ENCODE results near the gene PLCB1. TPM values are rescaled to one million over a fixed set of nuclear protein-coding genes. Genes with fewer than 3 reads are reported as not detected.
A peak's percentile ranks its signal among the peaks of the same experiment; 100 is the strongest.

Gene PLCB1
- total RNA-seq, 1 experiment from 2014 or later: 6.8 TPM

DNA sequence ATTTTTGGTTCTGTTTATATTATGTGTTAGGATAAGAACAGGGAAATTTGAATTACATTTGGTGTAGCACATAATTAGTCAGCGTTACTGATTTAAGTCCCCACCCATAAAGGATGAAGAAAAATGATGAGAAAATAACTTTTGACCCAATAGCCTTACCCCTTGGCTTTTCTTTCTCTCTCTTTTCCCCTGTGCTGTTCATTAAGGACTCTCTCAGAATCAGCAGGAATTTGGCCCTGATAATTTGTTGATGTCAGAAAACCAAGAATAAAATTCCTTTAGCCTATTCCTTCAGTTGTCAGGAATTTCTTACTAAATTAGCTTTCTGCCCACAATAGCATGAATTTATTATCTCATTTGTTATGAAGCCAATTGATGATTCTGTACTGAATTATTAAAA lies 18.5 kb downstream of the PLCB1 start:
- H3K4me3 ChIP-seq (ENCODE audit: low read depth, low read length, poor library complexity, severe bottlenecking): no peak overlapping the region
- H3K36me3 ChIP-seq (ENCODE audit: insufficient read depth, low read length, poor library complexity, severe bottlenecking): no peaks in the 10 kb centered on the region
- POLR2A ChIA-PET (ENCODE audit: low non-redundant PET): no interaction called here
- no peaks in the 10 kb centered on the region for H3K27me3 ChIP-seq (replicated peaks; ENCODE audit: insufficient read depth, low read depth, low read length, poor library complexity)
- TF ChIP-seq EZH2 (IDR thresholded peaks at IDR 0.05; ENCODE audit: borderline replicate concordance, low read depth, low read length, poor library complexity, severe bottlenecking): no peak
- TF ChIP-seq, protein P1, sequence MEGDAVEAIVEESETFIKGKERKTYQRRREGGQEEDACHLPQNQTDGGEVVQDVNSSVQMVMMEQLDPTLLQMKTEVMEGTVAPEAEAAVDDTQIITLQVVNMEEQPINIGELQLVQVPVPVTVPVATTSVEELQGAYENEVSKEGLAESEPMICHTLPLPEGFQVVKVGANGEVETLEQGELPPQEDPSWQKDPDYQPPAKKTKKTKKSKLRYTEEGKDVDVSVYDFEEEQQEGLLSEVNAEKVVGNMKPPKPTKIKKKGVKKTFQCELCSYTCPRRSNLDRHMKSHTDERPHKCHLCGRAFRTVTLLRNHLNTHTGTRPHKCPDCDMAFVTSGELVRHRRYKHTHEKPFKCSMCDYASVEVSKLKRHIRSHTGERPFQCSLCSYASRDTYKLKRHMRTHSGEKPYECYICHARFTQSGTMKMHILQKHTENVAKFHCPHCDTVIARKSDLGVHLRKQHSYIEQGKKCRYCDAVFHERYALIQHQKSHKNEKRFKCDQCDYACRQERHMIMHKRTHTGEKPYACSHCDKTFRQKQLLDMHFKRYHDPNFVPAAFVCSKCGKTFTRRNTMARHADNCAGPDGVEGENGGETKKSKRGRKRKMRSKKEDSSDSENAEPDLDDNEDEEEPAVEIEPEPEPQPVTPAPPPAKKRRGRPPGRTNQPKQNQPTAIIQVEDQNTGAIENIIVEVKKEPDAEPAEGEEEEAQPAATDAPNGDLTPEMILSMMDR (conservative IDR thresholded peaks at IDR 0.05; ENCODE audit: low read depth, low read length): no peak
- intact Hi-C loops (cut with micrococcal nuclease; ENCODE audit: unreplicated experiment): no loop called here
- no TSS peak for BruUV-seq (replicated peaks)
- no peak for DNase-seq (ENCODE audit: low spot score)
- H3K27ac ChIP-seq (ENCODE audit: low read depth, low read length, poor library complexity, severe bottlenecking): no peak overlapping the region
- H3K4me1 ChIP-seq (ENCODE audit: insufficient read depth, low read length, poor library complexity, severe bottlenecking): peaks cover 72% of the 10 kb centered on the region
- H3K9me3 ChIP-seq (ENCODE audit: low read depth, low read length, poor library complexity, severe bottlenecking): no peaks in the 10 kb centered on the region
- CTCF ChIA-PET: no interaction called here

DNA sequence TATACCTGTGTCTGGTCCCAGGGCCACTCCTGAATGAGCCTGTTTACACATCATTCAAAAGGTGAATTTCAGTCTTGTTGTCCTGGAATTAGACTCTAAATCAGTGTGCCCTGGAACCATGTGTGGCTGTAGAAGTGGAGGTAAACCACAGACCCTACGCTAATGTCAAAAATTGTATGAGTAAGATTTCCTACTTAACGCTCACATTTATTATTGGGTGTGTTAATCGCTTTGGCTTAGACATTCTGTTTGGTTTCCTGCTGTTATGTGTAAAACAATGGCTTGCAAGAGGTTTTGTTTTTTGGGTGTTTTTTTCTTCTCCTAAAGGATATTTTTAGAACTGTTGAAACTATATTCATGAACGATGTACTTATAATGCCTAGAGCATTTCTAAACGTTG lies 19.3 kb downstream of the PLCB1 start:
- no peak for TF ChIP-seq EZH2 (IDR thresholded peaks at IDR 0.05; ENCODE audit: borderline replicate concordance, low read depth, low read length, poor library complexity, severe bottlenecking)
- TF ChIP-seq, protein P1 (conservative IDR thresholded peaks at IDR 0.05; ENCODE audit: low read depth, low read length): no peak
- DNase-seq (ENCODE audit: low spot score): no peak
- CTCF ChIA-PET: no interaction called here
- H3K4me1 ChIP-seq (ENCODE audit: insufficient read depth, low read length, poor library complexity, severe bottlenecking): peaks cover 73% of the 10 kb centered on the region
- POLR2A ChIA-PET (ENCODE audit: low non-redundant PET): no interaction called here
- H3K9me3 ChIP-seq (ENCODE audit: low read depth, low read length, poor library complexity, severe bottlenecking): no peaks in the 10 kb centered on the region
- peak overlapping the region; percentile 21 for H3K4me3 ChIP-seq (ENCODE audit: low read depth, low read length, poor library complexity, severe bottlenecking)
- intact Hi-C loops (cut with micrococcal nuclease; ENCODE audit: unreplicated experiment): no loop called here
- no peaks in the 10 kb centered on the region for H3K36me3 ChIP-seq (ENCODE audit: insufficient read depth, low read length, poor library complexity, severe bottlenecking)
- H3K27me3 ChIP-seq (replicated peaks; ENCODE audit: insufficient read depth, low read depth, low read length, poor library complexity): no peaks in the 10 kb centered on the region
- peak overlapping the region; percentile 52 for H3K27ac ChIP-seq (ENCODE audit: low read depth, low read length, poor library complexity, severe bottlenecking)
- BruUV-seq (replicated peaks): no TSS peak

DNA sequence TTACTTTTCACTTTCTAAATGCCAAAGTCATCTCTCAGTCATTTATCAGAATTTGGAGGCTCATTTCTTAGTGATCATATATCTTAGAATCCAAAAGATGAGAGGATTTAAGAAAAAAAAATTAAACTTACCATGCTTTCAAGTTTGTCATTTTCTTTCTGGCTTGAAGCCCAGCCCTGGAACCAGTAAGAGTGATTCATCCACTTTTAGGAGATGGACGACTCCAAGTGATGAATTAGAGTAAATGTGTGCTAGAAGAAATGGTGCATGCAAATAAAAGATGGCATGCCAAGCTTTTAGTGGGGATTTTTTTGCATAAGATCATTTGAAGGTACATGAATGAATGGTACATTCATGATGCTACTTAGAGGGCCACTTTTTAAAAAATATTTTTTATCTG lies 20.1 kb downstream of the PLCB1 start:
- POLR2A ChIA-PET (ENCODE audit: low non-redundant PET): no interaction called here
- H3K4me3 ChIP-seq (ENCODE audit: low read depth, low read length, poor library complexity, severe bottlenecking): peak overlapping the region; percentile 21
- intact Hi-C loops (cut with micrococcal nuclease; ENCODE audit: unreplicated experiment): no loop called here
- H3K27ac ChIP-seq (ENCODE audit: low read depth, low read length, poor library complexity, severe bottlenecking): peak overlapping the region; percentile 52
- H3K36me3 ChIP-seq (ENCODE audit: insufficient read depth, low read length, poor library complexity, severe bottlenecking): no peaks in the 10 kb centered on the region
- DNase-seq (ENCODE audit: low spot score): peak; percentile 72
- CTCF ChIA-PET: no interaction called here
- H3K27me3 ChIP-seq (replicated peaks; ENCODE audit: insufficient read depth, low read depth, low read length, poor library complexity): no peaks in the 10 kb centered on the region
- peaks cover 78% of the 10 kb centered on the region for H3K4me1 ChIP-seq (ENCODE audit: insufficient read depth, low read length, poor library complexity, severe bottlenecking)
- BruUV-seq (replicated peaks): no TSS peak
- no peak for TF ChIP-seq EZH2 (IDR thresholded peaks at IDR 0.05; ENCODE audit: borderline replicate concordance, low read depth, low read length, poor library complexity, severe bottlenecking)
- TF ChIP-seq, protein P1 (conservative IDR thresholded peaks at IDR 0.05; ENCODE audit: low read depth, low read length): no peak
- H3K9me3 ChIP-seq (ENCODE audit: low read depth, low read length, poor library complexity, severe bottlenecking): no peaks in the 10 kb centered on the region
